CD4-positive, alpha-beta T cell treated with Interleukin-6 for 4 hours (primary cell): ENCODE measurements around the gene OGA.

ENCODE experiments used
- DNase-seq: peaks from one replicate; pipeline ENCODE4 v3.0.0-alpha.2; 2020; ENCODE audit warnings: mixed read lengths

OGA gene

DNA sequence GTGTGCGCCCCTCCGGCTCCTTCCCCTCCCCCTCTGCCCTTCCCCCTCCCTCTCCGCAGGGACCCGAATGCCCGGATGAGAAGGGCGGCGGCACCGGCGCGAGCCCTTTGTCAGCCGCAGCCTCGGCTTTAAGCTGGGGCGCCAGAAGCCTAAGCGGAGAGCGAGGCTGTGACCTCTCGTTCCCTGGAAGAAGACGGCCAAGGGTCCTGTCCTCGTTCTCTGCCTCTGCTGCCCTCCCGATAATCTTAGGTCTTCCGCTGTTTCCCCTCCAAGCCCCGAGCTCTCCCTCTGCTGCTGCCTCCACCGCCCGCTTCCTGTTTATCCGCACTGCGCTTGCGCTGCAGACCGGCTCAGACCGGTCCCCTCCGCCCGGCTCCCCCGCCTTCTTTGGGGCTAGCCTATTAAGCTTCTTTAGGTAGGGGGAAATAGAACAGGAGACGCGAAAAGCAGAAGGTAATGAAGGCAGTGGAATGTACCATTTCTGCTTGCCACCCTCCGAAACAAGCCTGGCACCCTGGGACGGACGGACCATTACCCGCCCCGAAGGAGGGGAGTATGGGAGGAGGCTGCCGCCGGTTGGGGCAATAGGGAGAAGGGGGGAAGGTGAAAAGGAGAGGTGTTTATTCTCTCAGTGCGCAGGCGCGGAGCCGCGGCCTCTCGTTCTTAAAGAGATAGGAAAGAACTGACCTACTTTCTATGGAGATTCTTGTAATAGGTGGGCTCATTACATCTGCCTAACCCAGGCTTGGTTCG, at the start of gene OGA:
Gene OGA (minus strand): TSS at position 326 of the 753 bp plus-strand sequence. CDS start 422 bp downstream, outside the sequence.
- peak; percentile 99 for DNase-seq

DNA sequence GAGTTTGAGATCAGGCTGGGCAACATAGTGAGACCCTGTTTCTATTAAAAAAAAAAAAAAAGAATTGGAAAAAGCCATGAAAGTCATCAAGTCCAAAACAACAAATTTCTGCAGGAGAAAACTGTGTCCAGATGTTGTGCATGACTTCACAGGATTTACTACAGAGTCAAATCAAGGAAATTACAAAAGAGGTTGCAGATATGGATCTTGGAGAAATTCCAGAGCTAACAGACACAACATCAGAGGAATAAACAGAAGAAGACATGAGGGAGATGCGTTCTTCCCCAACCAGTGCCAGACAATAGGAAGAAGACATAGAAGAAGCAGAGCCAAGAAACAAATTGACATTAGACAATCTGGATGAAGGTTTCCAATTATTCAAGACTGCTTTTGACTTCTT, 49.7 kb upstream of the OGA start:
- no peak for DNase-seq

DNA sequence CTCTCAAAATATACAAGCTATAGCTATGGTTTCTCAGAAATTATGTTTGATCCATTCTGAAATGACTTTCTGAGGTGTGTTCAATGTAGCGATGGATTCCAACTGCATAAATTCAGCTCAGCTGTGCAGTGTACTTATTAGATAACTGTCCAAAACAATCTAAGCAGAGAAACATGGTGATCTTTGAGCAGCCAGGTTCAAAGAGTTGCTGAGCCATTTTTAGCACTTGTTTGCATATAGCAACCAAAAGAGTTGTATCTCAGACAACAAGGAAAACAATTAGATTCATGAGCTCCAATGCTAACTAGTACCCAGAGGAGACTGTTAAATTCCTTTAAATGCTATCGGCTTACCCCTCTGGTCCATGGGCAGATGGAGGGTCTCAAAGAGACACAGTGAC, 41.3 kb upstream of the OGA start:
- DNase-seq = no peak

DNA sequence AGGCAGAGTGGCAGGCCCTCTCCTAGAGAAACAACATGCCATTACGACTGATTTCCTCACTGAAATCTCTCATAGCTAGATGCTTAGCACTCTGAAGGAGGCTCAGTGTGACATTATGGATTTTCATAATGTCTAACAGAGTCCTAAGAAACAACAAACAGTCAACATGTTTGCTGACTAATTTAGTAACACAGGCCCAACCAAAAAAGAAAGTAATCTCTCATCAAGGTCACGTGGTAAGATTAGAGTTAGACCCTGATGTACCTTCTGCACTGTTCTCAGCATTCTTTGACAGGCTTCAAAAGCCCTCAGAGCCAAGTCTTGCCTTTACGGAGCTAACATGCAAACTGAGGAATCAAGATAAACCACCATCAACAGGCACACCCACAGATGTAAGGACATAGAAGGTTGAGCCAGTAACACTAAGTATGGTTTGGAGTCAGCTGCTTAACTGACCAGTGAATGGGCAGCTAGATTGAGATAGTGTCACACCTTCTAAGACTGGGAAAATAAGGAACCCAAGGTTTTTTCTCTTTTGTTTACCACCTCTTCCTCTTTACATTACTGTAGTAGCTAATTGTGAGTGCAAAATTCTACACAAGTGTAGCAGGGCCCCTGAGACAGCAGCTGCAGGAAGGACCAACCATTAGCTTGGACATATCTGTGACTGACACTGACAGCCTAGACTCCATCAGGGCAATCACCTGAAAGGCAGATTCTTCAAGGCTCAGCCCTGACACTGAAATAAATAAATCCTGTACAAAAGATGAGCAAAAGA, 40.7 kb upstream of the OGA start:
- DNase-seq = no peak

DNA sequence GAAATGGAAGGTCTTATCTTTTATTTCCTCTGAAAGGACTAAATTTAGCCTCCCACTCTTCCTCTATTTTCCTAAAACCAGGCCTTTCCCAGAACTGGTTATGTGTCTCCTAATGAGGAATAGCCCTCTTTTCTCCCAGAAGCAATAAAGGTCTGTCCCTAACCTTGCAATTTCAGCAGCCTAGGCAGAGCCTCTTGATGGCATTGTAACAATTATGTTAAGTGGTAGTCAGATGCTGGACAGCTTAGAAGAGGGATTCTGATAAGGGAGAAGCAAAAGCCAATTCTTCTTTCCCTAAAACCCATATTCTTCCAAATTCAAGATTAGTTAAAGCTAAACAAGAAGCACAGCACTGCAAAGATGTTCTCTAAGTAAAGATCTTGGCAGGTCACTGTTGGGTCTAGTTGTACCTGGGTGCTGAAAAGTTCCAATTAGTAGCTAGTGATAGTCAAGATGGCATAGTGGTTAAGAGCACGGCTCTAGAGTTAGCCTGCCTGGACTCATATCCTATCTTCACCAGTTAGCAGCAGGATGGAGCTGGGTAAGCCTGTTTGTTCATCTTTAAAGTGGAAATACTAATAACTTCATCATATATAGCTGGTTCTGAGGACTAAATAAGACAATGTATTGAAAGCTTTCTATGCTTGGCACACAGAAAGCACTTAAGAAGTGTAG, 39.7 kb upstream of the OGA start:
- no peak for DNase-seq

DNA sequence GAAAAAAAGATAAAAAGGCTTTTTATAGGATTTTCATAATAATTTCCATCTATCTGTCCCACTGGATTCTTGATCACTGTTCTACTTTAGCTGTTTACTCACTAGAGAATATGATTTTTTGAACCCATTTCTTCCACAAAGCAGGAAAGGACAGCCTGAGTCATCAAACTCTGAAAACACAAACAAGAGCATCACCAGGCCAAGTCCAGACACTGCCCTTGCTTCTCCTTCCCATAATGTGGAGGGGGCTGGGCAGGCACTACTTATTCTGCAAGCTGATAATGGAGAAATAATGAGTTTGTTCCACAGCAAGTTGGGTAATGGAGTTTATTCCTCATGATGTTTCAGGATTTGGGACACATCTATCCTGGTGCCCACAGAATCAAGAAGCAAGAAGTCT, 38.4 kb upstream of the OGA start:
- DNase-seq = no peak

DNA sequence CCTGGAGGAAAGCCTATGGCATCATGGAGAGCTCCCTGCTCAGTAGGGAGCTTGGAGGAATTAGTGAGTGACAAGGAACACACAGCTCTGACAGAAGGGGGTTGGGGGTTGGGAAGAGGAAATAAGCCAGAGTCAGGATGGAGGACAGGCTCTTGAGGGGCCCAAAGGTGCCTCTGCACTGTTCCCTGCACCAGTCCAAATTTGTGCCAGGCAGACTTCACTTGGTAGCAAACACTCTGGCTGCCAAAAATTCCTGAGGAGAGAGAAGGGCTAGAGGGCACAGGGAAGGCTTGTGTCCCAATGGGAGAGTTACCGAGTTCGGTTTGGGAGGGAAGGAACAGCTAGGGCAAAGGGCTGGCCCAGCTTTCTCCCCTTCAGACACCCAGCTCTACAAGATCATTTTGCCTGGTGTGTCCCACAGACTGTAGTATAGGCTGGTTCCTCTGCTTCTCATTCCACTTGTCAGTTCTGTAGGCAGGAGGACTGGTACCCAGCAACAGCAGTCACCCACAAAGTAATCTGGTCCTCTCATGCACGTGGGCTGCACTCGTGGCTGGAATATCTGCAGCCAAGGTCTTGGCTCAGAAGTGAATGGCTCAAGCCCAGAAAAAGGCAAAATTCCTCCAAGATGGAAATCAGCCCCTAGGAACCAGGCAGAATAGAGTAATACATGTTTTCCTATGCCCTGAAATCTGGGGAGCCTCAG, 33.3 kb upstream of the OGA start:
- no peak for DNase-seq

DNA sequence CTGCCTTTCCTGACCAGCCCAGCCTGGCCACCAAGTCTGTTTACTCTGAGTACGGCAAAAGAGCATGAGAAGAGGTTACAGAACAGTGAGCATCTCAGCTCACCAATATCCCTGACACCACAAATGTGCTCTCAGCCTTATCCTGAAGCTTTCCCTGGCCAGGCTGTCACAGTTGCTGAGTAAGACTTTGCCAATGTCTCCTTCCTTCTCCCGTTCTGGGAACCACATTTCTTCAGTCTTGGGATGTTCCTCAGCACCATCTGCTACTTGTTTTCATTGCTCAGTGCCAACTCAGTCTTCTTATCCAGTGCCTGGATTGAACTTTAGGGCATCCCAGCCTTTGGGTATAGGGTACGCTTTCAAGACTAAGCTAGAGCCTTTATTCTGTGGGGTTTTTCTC, 32.5 kb upstream of the OGA start:
- no peak for DNase-seq

DNA sequence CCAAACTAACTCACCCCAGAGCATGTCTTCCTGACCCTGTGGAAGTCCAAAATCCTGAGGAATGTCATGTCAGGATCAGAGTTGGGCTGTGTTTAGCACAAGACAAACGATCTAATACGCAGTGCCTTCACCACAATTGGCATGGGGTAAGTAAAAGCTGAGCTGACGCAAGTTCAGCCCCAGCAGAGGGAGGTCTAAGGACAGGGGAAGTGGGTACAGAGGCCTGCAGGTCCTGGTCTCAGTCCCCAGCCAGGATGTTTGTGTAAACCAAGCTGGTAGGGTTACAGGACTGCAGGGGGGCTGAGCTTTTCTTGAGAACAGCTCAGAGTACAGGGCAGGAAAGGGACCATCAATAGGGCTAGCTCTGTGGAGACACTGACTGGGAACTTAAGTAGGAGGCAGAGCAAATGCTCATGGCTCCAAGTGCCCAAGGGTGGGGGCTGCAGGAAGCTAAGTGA, 30.7 kb upstream of the OGA start:
- DNase-seq = no peak

DNA sequence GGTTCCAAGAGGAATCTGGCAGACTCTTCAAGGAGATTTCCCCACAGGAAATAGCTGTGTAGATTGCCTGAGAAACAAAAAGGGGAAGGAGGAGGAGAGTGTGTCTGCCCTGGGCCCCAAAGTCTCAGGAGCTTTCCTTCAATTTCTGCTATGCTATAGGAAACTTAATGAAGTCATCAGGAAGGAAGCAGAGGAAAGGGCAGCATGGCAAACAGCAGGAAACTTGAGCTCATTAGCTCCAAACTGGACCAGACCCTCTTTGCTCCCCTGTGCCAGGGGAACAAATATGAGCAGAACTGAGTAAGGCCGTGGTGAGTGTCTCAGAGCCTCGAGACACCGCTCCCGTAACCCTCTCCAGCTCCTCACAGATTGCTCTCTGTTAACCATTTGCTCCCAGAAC, 30.2 kb upstream of the OGA start:
- DNase-seq = no peak

DNA sequence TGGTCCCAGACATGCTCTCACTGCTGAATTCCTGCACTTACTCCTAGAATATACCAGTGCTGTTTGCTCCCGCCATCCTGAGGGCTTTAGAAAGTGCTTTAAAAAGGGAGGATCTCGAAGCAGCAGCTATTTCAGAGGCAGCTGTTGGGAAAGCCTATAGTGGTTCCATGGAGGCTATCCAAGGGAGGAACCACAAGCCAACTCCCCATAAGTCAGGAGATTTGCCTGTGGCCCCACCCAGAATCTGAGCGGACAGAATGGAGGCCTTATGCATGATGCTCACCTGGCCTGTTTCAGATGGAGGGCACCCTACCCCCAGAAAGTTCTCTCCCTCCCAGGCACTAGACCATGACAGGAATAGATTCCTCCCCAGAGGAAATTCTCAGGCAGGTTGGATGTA, 27.6 kb upstream of the OGA start:
- no peak for DNase-seq

DNA sequence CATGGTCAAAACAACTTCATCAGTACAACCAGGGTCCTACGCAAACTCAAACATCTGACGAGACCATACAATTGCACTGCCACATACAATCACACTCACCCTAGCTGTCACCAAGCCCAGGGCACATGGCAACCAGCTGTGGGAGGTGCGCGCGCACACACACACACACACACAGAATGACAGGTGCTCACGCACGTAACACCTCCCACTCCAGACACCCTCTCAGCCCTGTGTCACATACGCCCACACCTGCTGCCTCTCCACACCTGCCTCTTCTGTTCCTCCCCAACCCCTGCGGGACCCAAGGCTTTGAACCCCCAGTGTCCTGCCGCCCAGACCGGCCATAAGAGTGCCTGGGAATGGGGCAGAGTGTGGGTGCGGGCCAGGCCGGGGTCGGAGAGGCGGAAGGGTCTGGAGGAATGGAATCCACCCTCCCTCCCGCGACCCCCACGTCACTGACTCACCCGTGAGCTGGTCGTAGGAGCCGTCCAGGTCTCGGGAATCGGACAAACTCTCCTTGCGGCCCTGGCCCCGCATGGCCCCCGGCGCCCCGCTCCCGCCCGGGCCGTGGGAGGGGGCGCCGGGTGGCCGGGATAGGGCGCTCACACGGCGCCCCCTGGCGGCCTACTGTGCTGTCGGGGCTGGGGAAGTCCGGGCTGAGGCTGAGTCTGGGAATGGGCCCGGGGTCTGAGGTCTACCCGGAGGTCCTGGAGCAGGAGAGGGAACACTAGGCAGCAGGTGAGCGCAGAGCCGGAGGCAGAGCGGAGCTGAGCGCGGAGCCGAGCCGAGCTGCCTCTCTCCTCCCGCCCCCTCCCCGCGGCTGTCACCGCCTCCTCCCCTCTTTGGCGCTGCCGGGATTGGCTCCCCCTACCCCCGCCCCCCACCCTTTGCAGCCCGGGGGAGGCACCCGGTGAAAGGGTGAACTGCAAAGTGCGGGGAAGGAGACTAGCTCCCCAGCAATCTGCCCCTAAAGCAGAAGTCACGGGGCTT, 25.1 kb upstream of the OGA start, which contains the start of gene KCNIP2:
Gene KCNIP2 (minus strand): TSS at position 769 of the 990 bp plus-strand sequence. CDS start 232 bp downstream, at position 537.
- DNase-seq = peak; percentile 74

DNA sequence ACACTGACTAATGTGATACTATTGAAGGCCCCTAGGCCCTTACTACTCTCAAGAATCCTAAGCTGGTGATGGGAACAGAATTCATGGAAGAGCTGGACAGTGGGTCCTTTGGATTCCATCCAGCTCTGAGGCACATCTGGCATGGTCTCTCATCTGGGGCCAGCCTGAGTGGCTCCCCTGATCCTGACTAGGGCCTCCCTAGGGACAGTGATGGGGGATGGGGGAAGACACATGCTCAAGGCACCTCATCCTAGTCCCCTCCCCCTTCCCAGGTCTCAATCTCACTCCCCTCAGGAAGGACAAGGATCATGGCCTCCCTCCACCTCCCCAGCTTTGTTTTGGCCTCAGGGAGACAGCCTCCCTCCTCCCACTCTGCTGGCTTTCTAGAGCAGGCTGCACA, 23.6 kb upstream of the OGA start:
- DNase-seq = no peak

DNA sequence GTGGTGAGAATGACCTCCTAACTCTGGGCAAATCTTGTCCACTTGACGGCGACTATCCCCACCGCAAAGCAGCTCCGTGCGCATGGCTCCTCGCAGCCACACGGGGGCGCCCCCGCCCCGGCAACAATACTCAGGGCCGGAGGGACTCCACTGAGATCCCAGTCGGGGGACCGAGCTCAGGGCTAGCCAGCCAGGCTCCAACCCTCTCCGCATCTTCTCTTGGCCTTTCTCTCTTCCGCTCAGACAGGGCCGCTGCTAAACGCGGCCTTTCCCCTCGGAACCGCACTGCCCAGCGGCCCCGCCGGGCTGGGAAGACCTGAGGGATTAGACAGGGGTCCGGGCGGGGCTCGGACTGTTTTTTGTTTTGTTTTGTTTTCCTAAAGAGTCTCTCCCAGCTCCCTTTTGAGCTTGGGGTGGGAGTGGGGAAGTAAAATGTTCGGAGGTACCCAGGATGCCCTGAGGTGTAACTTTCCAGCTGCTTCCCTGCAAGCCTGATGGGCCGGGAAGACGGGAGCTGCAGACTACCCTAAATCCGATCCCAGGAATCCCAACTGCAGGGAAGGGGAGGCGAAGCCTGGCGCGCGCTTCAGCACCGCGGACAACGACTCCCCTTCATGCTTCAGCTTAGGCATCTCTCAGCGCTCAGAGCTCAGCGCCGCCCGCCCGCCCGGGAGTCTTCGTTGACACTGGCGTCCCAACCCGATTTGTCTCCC, 22.7 kb upstream of the OGA start:
- peak; percentile 76 for DNase-seq

DNA sequence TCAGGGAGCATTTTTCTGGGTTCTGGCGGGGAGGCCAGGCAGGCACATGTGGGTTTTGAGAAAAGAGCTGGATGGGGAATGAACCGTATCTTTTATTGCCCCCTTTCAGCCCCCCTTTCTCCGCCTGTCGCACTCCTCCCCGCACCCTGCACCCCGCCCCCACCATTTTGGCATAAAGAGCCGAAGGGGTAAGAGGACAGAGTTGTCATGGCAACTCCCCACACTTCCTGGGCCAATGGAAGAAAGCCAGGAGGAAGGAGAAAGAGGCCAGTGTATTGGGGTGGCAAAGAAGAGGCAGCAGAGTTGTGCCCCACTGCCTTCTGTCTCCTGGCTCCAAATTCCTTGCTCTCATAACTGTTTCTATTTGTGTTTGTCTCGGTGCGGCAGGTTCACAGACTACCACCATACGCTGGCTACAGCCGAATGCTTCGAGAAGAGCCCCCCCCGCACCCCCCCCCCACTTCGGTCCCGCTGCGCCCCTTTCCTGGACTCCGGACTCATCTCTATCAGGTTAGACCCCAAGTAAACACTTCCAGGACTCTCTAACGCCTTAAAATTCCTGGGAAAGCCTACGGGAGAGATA, 21.9 kb upstream of the OGA start:
- DNase-seq = peak; percentile 31

DNA sequence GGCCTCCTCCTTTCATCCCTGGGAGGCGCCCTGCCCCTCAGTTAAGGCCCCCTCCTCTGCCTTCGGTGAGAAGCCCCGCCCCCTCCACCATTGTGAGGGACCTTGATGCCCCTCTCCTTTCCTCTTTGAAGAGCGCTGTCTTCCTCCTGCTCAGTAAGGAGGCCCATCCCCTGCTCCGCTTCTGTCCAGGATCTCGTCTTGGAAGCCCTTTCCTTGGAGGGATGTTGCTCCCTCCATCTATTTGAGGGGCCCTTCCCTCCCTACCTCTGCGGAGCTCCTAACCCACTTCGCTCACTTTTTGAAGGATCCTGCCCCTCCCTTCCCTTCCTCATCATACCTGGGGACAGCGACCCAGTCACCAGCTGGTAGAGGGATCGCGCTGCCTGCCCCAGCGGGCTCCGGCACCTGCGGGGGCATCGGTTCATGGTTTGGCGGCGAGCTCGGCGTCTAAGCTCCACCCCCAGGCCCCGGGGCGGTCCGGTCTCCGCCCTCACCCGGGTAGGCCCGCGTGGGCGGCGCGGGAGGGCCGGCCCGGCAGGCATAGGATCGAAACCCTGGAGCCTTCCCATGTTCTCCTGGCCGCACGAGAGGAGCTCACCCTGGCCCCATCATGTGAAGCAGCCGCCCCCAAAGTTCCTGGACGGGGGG, 21.3 kb upstream of the OGA start:
- DNase-seq = peak; percentile 74

DNA sequence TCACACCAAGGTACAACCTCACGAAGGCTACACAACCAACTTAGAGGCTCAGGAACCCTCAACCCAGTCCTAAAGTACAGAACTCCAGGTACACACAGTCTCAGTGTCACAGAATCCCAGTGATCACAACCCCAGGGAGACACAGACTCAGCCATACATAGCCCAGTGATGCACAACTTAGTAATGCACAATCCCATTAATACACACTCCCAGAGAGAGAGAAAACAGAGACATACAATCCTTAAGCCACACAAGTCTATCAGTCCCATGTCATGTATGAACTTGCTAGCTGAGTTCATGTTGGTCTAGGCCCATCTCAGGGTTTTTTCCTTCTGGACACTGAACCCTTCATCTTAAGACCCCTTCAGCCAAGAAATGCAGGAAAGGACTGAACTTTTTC, 20.8 kb upstream of the OGA start:
- no peak for DNase-seq

DNA sequence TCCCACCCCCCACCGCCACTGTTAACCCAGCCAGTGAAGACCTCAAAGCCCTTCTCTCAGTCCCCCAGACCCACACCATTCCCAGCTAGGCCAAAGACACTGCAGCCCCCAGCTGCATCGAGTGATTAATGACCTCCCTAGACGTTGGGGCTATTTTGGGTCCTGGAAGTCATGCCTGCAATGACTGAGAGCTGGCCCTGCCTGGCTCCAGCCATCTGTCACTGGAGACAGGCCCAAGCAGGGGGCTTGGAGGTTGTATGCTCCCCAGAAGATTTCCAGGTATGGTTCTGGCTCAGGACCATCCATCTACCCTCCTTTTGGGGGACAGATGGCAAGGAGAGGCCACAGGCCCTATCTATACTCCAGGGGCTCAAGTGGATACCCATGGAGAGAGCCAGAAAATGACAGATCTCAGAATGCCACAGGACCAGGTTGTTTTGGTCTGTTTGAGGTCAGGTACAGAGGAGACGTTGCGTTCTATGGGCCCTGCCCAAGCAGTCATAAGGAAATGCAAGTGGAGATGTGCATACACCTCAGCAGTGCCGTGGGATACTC, 20.2 kb upstream of the OGA start:
- no peak for DNase-seq

DNA sequence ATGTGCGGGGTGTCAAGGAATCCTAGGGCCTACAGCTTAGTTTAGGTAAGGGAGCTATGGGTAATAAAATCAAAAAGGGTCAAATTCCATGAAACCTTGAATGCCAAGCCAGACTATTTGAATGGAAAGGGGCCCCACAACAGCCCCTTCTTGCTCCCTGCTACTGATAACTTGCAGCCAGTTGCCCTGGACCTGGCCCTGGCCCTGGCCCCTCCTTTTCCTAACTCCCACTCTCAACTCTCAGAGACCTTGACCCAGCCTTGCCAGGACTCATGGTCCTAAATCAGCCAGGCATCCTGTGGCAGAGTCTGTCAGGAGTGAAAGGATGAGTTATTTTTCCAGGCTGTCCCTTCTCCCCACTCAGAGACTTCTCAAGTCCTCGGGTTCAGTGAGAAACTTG, 19.5 kb upstream of the OGA start:
- DNase-seq = no peak

DNA sequence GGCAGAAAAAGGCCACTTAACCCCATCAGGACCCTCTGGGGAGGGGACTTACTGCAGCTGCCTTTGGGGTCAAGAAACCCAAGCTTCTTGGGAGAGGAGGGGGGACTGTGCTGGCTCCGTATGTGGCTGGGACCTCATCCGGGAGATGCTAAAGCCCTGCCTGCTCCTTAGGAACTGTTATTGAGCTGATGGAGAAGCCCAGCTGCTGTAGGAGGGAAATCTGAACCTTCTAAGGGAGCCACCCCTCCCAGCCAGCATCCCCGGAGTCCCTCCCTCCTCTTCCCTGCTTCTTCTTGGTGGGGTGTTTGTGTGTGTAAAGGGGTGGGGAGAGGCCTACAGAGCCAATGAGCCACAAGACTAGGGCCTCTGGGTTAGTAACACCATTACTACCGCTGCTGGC, 17.1 kb upstream of the OGA start:
- no peak for DNase-seq
